Loucy (cell line): ENCODE measurements around the gene FAM167B.

Source experiments
- H2AFZ ChIP-seq: fragments of 200-600 bp; sonication (generic); 2 replicates; pipeline ENCODE4 v1.6.0; 2016; ENCODE audit warnings: antibody characterized with exemption, mild to moderate bottlenecking, low read length, moderate library complexity
- H3F3A ChIP-seq: fragments of 200-600 bp; 2 replicates; pipeline ENCODE4 v1.6.0; 2016; ENCODE audit warnings: antibody characterized with exemption, low read depth, mild to moderate bottlenecking
- H3K27me3 ChIP-seq: fragments of 200-600 bp; sonication (generic); 2 replicates; pipeline ENCODE4 v1.6.1; 2014; ENCODE audit warnings: low read length, mild to moderate bottlenecking; ENCODE audit not compliant: insufficient read depth, poor library complexity, severe bottlenecking
- H3K36me3 ChIP-seq: fragments of 200-600 bp; sonication (generic); 2 replicates; pipeline ENCODE4 v1.6.1; 2016; ENCODE audit warnings: low read length; ENCODE audit not compliant: insufficient read depth
- H3K4me1 ChIP-seq: fragments of 200-600 bp; sonication (generic); 2 replicates; pipeline ENCODE4 v1.5.1; 2014; ENCODE audit warnings: low read length, mild to moderate bottlenecking; ENCODE audit not compliant: insufficient read depth, poor library complexity, severe bottlenecking
- H3K4me2 ChIP-seq: fragments of 200-600 bp; sonication (generic); 2 replicates; pipeline ENCODE4 v1.6.0; 2014; ENCODE audit warnings: antibody characterized with exemption, low read length, low read depth, mild to moderate bottlenecking; ENCODE audit not compliant: poor library complexity, severe bottlenecking
- H3K4me3 ChIP-seq: fragments of 200-600 bp; sonication (generic); 2 replicates; pipeline ENCODE4 v1.5.1; 2014; ENCODE audit warnings: low read length, mild to moderate bottlenecking, mixed read lengths; ENCODE audit not compliant: poor library complexity, severe bottlenecking
- H3K79me2 ChIP-seq: fragments of 200-600 bp; sonication (generic); 2 replicates; pipeline ENCODE4 v1.6.1; 2014; ENCODE audit warnings: low read length; ENCODE audit not compliant: insufficient read depth
- H3K9ac ChIP-seq: fragments of 200-600 bp; sonication (generic); 2 replicates; pipeline ENCODE4 v1.6.0; 2014; ENCODE audit warnings: mild to moderate bottlenecking, low read depth, low read length, moderate library complexity; ENCODE audit not compliant: poor library complexity, severe bottlenecking
- H3K9me2 ChIP-seq: fragments of 200-600 bp; sonication (generic); replicated peaks from 2 replicates; pipeline ENCODE4 v1.6.1; 2016; ENCODE audit warnings: low read depth, low read length, mixed read lengths
- H3K9me3 ChIP-seq: fragments of 200-600 bp; sonication (generic); 2 replicates; pipeline ENCODE4 v1.6.1; 2014; ENCODE audit warnings: mild to moderate bottlenecking, antibody characterized with exemption, low read length, low read depth; ENCODE audit not compliant: insufficient read depth
- H4K20me1 ChIP-seq: fragments of 200-600 bp; sonication (generic); 2 replicates; pipeline ENCODE4 v1.6.0; 2014; ENCODE audit warnings: antibody characterized with exemption, low read length, mild to moderate bottlenecking; ENCODE audit not compliant: insufficient read depth, poor library complexity, severe bottlenecking
- EZH2phosphoT487 ChIP-seq: fragments of 200-600 bp; IDR thresholded peaks from 2 replicates; pipeline ENCODE4 v1.6.1; 2018; ENCODE audit warnings: antibody characterized with exemption, mild to moderate bottlenecking, moderate library complexity, borderline replicate concordance
- TF ChIP-seq, protein P1 (sequence below): fragments of 200-600 bp; sonication (generic); conservative IDR thresholded peaks from 2 replicates; pipeline ENCODE4 v1.5.1; 2014; ENCODE audit warnings: mild to moderate bottlenecking, antibody characterized with exemption, low read length

The FAM167B gene

DNA sequence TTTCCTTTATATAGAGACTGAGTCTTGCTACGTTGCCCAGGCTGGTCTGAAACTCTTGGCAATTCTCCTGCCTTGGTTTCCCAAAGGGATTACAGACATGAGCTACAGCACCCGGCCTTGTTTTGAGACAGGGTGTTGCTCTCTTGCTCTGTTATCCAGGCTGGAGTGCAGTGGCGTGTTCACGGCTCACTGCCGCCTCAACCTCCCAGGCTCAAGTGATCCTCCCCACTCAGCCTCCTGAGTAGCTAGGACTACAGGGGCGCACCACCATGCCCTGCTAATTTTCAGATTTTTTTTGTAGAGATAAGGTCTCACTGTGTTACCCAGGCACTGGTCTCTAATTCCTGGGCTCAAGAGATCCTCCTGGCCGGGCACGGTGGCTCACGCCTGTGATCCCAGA is 18.8 kb downstream of the FAM167B start:
- H3K79me2 ChIP-seq, result peaks cover 53% of the 10 kb centered on the region
- peak overlapping the region; percentile 41 for H3K4me2 ChIP-seq
- H3K9me3 ChIP-seq, result no peaks in the 10 kb centered on the region
- H4K20me1 ChIP-seq, result peaks cover 9% of the 10 kb centered on the region
- peak overlapping the region; percentile 50 for H3K9ac ChIP-seq
- peaks cover 11% of the 10 kb centered on the region; the same call in 1 of the 2 replicates for H3F3A ChIP-seq
- H3K4me3 ChIP-seq, result no peak overlapping the region
- no peaks in the 10 kb centered on the region for H3K9me2 ChIP-seq
- peaks cover 39% of the 10 kb centered on the region for H3K4me1 ChIP-seq
- H2AFZ ChIP-seq, result no peak overlapping the region
- no peaks in the 10 kb centered on the region for H3K27me3 ChIP-seq
- H3K36me3 ChIP-seq, result no peaks in the 10 kb centered on the region
- TF ChIP-seq EZH2phosphoT487, result no peak
- TF ChIP-seq, protein P1, sequence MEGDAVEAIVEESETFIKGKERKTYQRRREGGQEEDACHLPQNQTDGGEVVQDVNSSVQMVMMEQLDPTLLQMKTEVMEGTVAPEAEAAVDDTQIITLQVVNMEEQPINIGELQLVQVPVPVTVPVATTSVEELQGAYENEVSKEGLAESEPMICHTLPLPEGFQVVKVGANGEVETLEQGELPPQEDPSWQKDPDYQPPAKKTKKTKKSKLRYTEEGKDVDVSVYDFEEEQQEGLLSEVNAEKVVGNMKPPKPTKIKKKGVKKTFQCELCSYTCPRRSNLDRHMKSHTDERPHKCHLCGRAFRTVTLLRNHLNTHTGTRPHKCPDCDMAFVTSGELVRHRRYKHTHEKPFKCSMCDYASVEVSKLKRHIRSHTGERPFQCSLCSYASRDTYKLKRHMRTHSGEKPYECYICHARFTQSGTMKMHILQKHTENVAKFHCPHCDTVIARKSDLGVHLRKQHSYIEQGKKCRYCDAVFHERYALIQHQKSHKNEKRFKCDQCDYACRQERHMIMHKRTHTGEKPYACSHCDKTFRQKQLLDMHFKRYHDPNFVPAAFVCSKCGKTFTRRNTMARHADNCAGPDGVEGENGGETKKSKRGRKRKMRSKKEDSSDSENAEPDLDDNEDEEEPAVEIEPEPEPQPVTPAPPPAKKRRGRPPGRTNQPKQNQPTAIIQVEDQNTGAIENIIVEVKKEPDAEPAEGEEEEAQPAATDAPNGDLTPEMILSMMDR, result no peak

DNA sequence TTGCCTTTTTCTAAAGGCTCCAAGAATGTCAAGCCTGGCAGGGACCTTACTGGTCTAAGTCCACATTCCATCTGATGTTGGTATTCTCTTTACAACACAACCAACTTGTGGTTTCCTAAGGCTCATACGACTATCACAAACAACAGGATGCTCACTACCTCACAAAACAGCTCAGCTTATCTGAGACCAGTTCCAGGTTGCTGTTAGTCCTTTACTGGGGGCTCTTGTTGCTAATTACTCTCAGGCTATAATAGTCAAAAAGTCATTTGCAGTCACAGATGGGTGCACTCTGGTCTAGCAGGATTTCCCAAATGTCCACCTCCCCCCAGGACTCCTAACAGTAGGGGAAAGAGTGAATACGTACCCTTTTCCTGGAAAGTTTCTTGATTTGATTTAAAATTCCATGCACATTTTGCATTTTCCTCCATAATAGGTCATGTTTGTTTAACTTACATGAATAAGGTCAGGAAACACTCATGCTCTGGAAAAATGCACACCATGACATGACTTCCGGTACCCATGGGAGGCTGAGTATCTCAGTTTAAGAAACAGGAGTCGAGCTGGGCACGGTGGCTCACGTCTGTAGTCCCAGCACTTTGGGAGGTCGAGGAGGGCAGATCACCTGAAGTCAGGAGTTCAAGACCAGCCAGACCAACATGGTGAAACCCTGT is 20.0 kb downstream of the FAM167B start:
- H3K4me3 ChIP-seq, result no peak overlapping the region
- peaks cover 51% of the 10 kb centered on the region for H3K79me2 ChIP-seq
- H3K27me3 ChIP-seq, result no peaks in the 10 kb centered on the region
- H3K36me3 ChIP-seq, result no peaks in the 10 kb centered on the region
- H2AFZ ChIP-seq, result no peak overlapping the region
- peaks cover 9% of the 10 kb centered on the region for H4K20me1 ChIP-seq
- peak overlapping the region; percentile 21 for H3K9ac ChIP-seq
- H3K4me1 ChIP-seq, result peaks cover 40% of the 10 kb centered on the region
- H3K9me2 ChIP-seq, result no peaks in the 10 kb centered on the region
- H3K4me2 ChIP-seq, result peak overlapping the region; percentile 41
- TF ChIP-seq, protein P1, result no peak
- TF ChIP-seq EZH2phosphoT487, result no peak
- peaks cover 11% of the 10 kb centered on the region; the same call in 1 of the 2 replicates for H3F3A ChIP-seq
- H3K9me3 ChIP-seq, result no peaks in the 10 kb centered on the region

DNA sequence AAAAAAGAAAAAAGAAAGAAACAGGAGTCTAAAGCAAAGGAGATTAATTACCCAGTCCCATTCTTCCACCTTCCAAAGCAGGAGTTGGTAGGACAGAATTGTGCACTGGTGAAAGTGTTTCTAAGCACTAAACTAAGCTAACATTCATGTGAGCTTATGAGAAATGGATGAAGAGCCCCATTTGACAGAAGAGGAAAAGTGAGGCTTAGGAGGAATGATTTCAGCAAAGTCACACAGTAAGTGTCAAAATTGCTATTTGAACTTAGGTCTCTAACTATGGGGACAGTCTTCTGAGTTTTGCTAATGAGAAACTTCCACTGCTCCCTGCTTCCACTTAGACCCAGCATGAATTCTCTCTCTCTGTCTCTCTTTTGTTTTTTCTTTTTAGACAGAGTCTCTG is 22.7 kb downstream of the FAM167B start:
- Histone ChIP-seq H3K9me3 (no peaks in the 10 kb centered on the region), H3K4me2 (no peak overlapping the region), H3F3A (peaks cover 11% of the 10 kb centered on the region; the same call in 1 of the 2 replicates), H2AFZ (no peak overlapping the region), H3K79me2 (peaks cover 50% of the 10 kb centered on the region), H3K27me3 (no peaks in the 10 kb centered on the region), H3K9me2 (no peaks in the 10 kb centered on the region), H3K4me3 (no peak overlapping the region), H3K4me1 (peaks cover 50% of the 10 kb centered on the region), H4K20me1 (peaks cover 4% of the 10 kb centered on the region), H3K36me3 (no peaks in the 10 kb centered on the region; the same call in 1 of the 2 replicates), H3K9ac (no peak overlapping the region)
- TF ChIP-seq, protein P1, result no peak
- no peak for TF ChIP-seq EZH2phosphoT487
